GM18873 (cell line): ENCODE results near the gene PIWIL4.

ENCODE experiments used
- ATAC-seq: cut with Tn5 transposase; IDR thresholded peaks from one replicate; pipeline ENCODE4 v1.9.1; 2021; ENCODE audit warnings: mild to moderate bottlenecking, moderate library complexity, moderate number of reproducible peaks; ENCODE audit not compliant: unreplicated experiment, low FRiP score

The PIWIL4 gene

GRCh38 chr11:94656968-94657367 lies 89.8 kb downstream of the PIWIL4 start:
- ATAC-seq = no peak

- ATAC-seq = no peak
Observed at GRCh38 chr11:94657629-94658028, 90.5 kb downstream of the PIWIL4 start.

- no peak for ATAC-seq
Observed at GRCh38 chr11:94658386-94658785, 91.2 kb downstream of the PIWIL4 start.

- no peak for ATAC-seq
Observed at GRCh38 chr11:94658888-94659287, 91.7 kb downstream of the PIWIL4 start.

GRCh38 chr11:94661444-94661843 lies 94.3 kb downstream of the PIWIL4 start:
- ATAC-seq = no peak

GRCh38 chr11:94662065-94662779 lies 95.1 kb downstream of the PIWIL4 start:
- no peak for ATAC-seq

GRCh38 chr11:94662846-94663390 lies 95.8 kb downstream of the PIWIL4 start:
- ATAC-seq = no peak

- ATAC-seq = no peak
Observed at GRCh38 chr11:94664346-94664745, 97.2 kb downstream of the PIWIL4 start.

GRCh38 chr11:94665116-94665659 lies 98.0 kb downstream of the PIWIL4 start:
- no peak for ATAC-seq

- no peak for ATAC-seq
Observed at GRCh38 chr11:94666792-94667721, 99.9 kb downstream of the PIWIL4 start.

- ATAC-seq = no peak
Observed at GRCh38 chr11:94668212-94668793, 101.1 kb downstream of the PIWIL4 start.

GRCh38 chr11:94669023-94669422 lies 101.9 kb downstream of the PIWIL4 start:
- ATAC-seq = no peak
